HS-5 (cell line): ENCODE measurements around the gene RBFOX2.
"Not testable (repeated sequence)": the region's sequence is repeated elsewhere in the genome, so short reads cannot be mapped to it uniquely, and the experiment has no call there.

Experiments used
- DNase-seq: peaks from one replicate; pipeline ENCODE4 v3.0.0-alpha.2; 2012; ENCODE audit warnings: low read depth

RBFOX2 gene

GRCh38 chr22:36039125-36039524, 10.5 kb upstream of the RBFOX2 start:
- no peak for DNase-seq

DNA sequence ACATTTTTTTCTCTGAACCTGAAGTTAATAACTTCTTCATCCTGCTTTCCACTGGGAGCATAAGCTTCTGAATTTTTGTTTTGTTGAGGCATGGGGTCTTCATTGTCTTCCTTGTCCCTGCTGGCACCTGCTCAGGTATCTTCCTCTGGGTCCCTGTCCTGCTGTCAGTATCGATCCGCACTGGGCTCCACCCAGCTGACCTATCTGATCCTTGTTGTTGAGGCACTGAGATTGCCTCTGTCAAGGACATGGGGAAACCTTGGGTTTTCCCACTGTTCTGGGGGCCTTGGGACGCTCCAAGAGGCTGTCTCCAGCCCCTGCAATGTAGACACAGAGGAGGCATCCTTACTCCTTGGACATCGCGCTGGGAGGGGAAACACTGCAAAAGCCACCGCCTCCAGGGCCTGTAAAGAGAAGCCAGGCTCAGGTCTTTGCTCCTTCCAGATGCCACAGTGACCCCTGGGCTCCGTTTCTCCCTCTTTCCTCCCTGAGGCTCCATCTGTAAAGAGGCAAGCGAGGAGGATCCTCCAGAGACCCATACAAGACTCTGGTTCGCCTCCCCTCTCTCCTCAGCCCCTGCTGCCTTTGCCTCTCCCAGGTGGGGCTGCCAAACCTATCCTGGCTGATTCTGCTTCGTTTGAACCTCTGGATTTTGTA, 8.6 kb upstream of the RBFOX2 start:
- DNase-seq, result no peak

GRCh38 chr22:36036167-36036624, 7.6 kb upstream of the RBFOX2 start:
- no peak for DNase-seq

- no peak for DNase-seq
These were observed 4.0 kb upstream of the RBFOX2 start for GRCh38 chr22:36032611-36033010.

- DNase-seq, result no peak
These were observed 757 bp upstream of the RBFOX2 start for GRCh38 chr22:36029406-36029755.

DNA sequence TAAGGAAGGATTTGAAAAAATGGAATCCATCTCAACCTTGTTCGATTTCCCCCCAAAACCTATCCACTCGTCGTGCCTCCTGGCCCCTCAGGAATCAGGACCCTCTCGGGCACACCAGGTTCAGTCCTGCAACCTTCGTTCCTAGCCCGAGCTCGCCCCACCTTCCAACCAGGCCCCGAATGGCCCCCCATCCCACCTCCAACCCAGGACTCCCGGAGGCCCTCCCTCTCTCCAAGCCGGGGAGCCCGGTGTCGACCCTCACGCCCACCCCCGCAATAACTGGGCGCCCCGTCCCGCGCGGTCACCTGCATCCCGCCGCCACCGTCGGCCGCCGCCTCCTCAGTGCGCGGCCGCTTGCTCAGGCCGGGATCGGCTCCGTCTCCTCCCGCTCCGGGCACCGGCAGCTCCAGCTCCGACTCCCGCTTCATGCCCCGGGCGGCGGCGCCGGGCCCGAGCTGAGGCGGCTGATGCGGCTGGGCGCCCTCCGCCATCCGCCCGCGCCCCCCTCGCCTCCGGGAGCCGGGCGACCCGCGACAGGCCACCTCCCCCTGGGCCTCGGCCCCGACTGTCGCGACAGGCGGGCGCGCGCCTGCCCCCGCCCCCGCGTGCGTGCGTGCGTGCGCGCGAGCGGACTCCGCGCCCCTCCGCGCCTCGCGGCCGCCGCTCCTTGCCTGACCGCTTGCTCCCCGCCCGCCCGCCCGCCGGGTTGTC, 534 bp downstream of the RBFOX2 start:
- DNase-seq, result no peak

- DNase-seq, result no peak
These were observed 1.1 kb downstream of the RBFOX2 start for GRCh38 chr22:36027579-36027934.

GRCh38 chr22:36026741-36027140, 1.9 kb downstream of the RBFOX2 start:
- DNase-seq, result no peak

DNA sequence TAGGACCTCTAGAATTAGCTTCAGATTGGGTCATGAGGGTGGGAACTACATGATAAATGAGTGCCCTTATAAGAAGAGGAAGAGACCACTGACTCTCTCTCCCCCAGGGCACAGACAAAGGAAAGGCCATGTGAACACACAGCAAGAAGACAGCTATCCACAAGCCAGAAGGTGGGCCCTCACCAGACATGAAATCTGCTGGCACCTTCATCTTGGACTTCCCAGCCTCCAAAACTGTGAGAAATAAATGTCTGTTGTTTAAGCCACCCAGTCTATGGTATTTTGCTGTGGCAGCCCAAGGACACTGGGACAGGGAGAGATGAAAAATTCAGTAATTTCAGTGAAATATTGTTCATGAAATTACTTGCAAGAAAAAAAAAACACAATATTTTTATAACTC, 5.9 kb downstream of the RBFOX2 start:
- DNase-seq, result no peak

DNA sequence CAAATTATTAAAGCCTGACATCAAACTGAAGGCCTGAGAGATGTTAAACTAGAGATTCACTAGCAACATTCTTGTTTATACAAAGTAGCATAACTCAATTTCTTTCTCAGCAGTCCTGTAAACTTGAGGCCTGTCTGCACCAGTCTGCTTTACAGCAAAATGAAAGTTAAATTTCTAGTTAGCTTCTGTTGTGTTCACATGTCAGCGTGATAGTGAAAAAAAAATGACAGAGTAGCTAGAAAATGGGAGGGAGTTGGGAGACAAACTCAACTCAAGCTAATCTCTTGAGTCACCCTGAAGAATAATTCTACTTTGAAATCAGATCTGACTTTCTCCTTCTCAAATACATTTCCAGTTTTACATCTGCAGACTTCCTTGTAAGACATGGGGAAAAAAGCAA, 6.5 kb downstream of the RBFOX2 start:
- DNase-seq, result no peak

DNA sequence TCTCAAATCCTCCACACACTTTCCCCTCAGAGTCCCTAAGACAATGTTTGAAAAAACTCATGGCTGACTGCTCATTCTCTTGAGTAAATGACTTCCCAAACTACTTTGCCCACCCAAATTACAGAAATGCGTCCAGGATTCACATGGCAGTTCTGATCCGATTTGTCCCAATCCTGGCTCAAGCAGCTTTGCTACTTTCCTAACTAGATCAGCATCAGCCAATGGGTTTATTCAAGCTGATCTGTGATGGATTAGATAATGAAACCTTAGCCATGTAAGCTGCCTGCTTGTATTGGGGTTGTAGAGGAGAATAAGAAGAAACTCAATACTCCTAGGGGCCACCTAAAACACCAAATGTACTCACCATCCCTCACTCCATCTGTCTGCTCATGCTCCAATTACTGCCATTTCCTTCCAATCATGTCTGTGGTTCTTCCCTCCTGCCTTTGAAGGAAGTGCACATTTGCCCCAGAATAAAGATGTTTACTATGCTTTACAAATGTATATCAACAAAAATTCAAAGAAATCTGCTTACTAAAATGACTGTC, 6.9 kb downstream of the RBFOX2 start:
- no peak for DNase-seq

DNA sequence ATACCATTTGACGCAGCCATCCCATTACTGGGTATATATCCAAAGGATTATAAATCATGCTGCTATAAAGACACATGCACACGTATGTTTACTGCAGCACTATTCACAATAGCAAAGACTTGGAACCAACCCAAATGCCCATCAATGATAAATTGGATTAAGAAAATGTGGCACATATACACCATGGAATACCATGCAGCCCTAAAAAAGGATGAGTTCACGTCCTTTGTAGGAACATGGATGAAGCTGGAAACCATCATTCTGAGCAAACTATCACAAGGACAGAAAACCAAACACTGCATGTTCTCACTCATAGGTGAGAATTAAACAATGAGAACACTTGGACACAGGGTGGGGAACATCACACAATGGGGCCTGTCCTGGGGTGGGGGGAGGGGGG, 7.8 kb downstream of the RBFOX2 start:
- not testable (repeated sequence) for DNase-seq

DNA sequence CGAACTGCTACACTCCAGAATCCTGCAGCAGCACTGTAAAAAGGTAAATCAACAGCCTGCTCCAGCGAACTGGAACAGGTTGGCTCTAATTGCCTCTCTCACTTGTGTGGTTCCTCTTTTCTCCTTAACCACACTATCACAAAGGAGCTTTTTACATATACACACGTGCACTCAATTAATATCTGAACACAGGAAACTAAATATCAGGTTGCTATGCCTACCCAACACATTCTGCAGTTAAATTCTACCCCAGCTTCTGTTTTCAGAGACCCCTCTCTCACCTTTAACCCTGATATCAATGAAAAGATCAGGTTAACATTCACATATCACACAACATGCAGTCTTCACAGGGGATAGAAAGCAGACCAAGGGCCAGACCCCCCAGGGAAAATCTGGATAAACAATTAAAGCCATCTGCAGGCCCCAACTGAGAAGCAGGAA, 11.0 kb downstream of the RBFOX2 start:
- no peak for DNase-seq

DNA sequence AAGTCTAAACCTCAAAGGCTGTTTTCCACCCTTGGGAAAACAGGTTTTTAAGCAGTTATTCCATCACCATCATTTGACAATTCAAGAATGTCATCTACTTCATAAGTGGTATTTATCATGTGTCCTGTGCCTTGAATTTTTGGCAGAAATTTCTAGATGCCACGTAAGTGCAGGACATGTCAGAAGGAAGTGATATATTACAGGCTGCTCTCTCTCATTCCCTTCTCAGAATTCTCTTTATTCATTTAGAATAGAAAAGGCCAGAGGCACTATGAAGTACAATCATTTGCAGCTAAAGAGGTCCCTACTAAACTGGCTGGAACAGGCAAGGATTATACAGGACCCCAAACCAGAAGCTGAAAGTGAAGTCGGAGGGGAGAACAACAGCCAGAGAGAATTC, 11.9 kb downstream of the RBFOX2 start:
- DNase-seq, result no peak

- no peak for DNase-seq
These were observed 12.7 kb downstream of the RBFOX2 start for GRCh38 chr22:36015811-36016529.

GRCh38 chr22:36015155-36015810, 13.3 kb downstream of the RBFOX2 start:
- no peak for DNase-seq

GRCh38 chr22:36014546-36015074, 14.0 kb downstream of the RBFOX2 start:
- no peak for DNase-seq

DNA sequence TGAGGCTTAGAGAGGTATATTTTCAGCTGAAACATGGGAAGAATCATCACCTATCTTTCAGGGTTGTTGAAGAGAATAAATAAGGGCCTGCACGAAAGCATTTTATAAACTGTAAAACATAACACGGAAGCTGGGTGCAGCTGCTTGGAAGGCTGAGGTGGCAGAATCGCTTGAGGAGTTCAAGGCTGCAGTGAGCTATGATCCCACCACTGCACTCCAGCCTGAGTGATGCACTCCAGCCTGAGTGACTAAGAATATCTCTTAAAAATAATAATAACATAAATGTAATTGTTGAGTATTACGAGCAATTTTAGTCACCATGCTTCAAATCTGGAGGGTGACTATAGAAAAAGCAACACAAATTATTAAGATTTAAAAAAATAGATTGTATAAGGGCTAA, 16.3 kb downstream of the RBFOX2 start:
- DNase-seq, result no peak

- DNase-seq, result peak; percentile 83
These were observed 17.7 kb downstream of the RBFOX2 start for GRCh38 chr22:36010882-36011281.

DNA sequence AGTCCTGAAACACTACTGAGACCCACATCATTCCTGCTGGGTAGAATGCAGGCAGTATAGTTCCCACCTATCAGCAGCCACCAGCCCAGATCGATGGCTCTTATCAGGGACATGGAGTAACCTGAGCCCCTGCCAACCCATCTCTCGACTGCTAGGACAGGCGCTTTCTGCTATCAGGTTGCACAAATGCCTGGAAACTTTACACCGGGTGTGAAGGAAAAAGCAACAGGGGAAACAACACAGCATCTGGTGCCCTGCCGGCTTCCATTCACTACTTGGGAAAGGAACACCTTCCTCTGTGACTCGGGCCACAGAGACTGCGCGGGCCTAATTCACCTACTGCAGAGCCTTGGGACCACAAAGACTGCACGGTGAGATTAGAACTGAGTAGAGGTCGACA, 18.5 kb downstream of the RBFOX2 start:
- no peak for DNase-seq

- DNase-seq, result no peak
These were observed 19.5 kb downstream of the RBFOX2 start for GRCh38 chr22:36009085-36009484.

- DNase-seq, result no peak
These were observed 20.1 kb downstream of the RBFOX2 start for GRCh38 chr22:36008565-36008964.
